Neural progenitor cell (in vitro differentiated cells): ENCODE data around the gene IL26. TPM values are rescaled to one million over a fixed set of nuclear protein-coding genes. Genes with fewer than 3 reads are reported as not detected.

Experiments used
- DNase-seq: peaks from one replicate; pipeline ENCODE4 v3.0.0-alpha.2; 2016; ENCODE audit warnings: low spot score
- H2AFZ ChIP-seq: fragments of 200-600 bp; sonication (generic); replicated peaks from 2 replicates; pipeline ENCODE4 v1.6.1; 2016; ENCODE audit warnings: antibody characterized with exemption
- H3F3A ChIP-seq: fragments of 200-600 bp; sonication (generic); 2 replicates; pipeline ENCODE4 v1.6.1; 2016; ENCODE audit warnings: antibody characterized with exemption, low read depth
- H3K27ac ChIP-seq: fragments of 200-600 bp; sonication (generic); 2 replicates; pipeline ENCODE4 v1.5.1; 2016; ENCODE audit warnings: mild to moderate bottlenecking
- H3K27me3 ChIP-seq: fragments of 200-600 bp; sonication (generic); 2 replicates; pipeline ENCODE4 v1.6.1; 2016; ENCODE audit warnings: mild to moderate bottlenecking, moderate library complexity
- H3K36me3 ChIP-seq: fragments of 200-600 bp; sonication (generic); 2 replicates; pipeline ENCODE4 v1.5.1; 2016
- H3K4me1 ChIP-seq: fragments of 200-600 bp; sonication (generic); 2 replicates; pipeline ENCODE4 v1.6.1; 2016; ENCODE audit warnings: mixed run types
- H3K4me2 ChIP-seq: fragments of 200-600 bp; sonication (generic); 2 replicates; pipeline ENCODE4 v1.6.1; 2016
- H3K4me3 ChIP-seq: fragments of 200-600 bp; sonication (generic); 2 replicates; pipeline ENCODE4 v1.5.1; 2016
- H3K79me2 ChIP-seq: fragments of 200-600 bp; sonication (generic); 2 replicates; pipeline ENCODE4 v1.6.1; 2016; ENCODE audit warnings: low read depth
- H3K9ac ChIP-seq: fragments of 200-600 bp; sonication (generic); 2 replicates; pipeline ENCODE4 v1.6.1; 2016
- H3K9me3 ChIP-seq: fragments of 200-600 bp; sonication (generic); 2 replicates; pipeline ENCODE4 v1.5.1; 2016; ENCODE audit warnings: low read depth
- H4K20me1 ChIP-seq: fragments of 200-600 bp; sonication (generic); 2 replicates; pipeline ENCODE4 v1.6.1; 2016; ENCODE audit warnings: low read depth
- H3K27ac Mint-ChIP-seq: 3 replicates; pipeline ENCODE4 v1.8.0; 2021; ENCODE audit warnings: mixed read lengths
- H3K27me3 Mint-ChIP-seq: 2 replicates; pipeline ENCODE4 v1.8.0; 2022; ENCODE audit warnings: low read depth, mild to moderate bottlenecking, inconsistent platforms, moderate library complexity, mixed read lengths; ENCODE audit not compliant: insufficient read depth
- H3K36me3 Mint-ChIP-seq: 3 replicates; pipeline ENCODE4 v1.8.0; 2021; ENCODE audit warnings: mixed read lengths
- H3K4me1 Mint-ChIP-seq: 3 replicates; pipeline ENCODE4 v1.8.0; 2021; ENCODE audit warnings: mixed read lengths
- H3K4me3 Mint-ChIP-seq: 3 replicates; pipeline ENCODE4 v1.8.0; 2021; ENCODE audit warnings: mild to moderate bottlenecking, moderate library complexity, mixed read lengths
- H3K9me3 Mint-ChIP-seq: 3 replicates; pipeline ENCODE4 v1.8.0; 2020; ENCODE audit warnings: mixed read lengths
- CTCF ChIP-seq: fragments of 200-600 bp; sonication (generic); IDR thresholded peaks from 2 replicates; pipeline ENCODE4 v1.5.1; 2017; ENCODE audit warnings: antibody characterized with exemption, mild to moderate bottlenecking
- EZH2 ChIP-seq: fragments of 200-600 bp; sonication (generic); IDR thresholded peaks from 2 replicates; pipeline ENCODE4 v1.6.1; 2017; ENCODE audit warnings: antibody characterized with exemption, mild to moderate bottlenecking, moderate library complexity
- EZH2phosphoT487 ChIP-seq: fragments of 200-600 bp; sonication (generic); IDR thresholded peaks from 2 replicates; pipeline ENCODE4 v1.6.1; 2017; ENCODE audit warnings: antibody characterized with exemption
- total RNA-seq: library from RNA; depleted of rRNA; stranded (reverse); fragments of >200 nt; gene quantifications from 2 replicates; pipeline ENCODE4 v1.2.3, GENCODE V29; 2015; ENCODE audit warnings: low replicate concordance

The IL26 gene
- total RNA-seq, 1 donor from 2014 or later, result not detected

DNA sequence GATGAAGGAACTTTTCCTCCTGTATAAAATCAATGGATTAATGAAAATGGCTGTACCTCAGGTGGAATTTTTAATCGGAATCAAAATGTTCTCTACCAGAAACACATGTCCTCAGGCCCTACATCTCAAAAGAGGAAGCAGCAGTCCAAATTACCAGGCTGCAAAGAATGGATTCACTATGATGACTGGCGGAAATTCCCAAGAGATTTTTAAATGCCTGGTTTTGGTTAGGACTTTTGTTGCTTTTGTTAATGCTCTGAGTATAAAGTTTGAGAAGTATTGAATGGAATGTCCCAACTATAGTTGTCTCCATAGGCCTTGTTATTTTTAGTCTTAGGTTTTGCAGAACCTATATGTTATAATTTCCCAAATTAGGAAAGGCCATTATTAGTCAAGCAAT, 54.9 kb downstream of the IL26 start:
- H3K79me2 ChIP-seq, result no peaks in the 10 kb centered on the region
- Mint-ChIP-seq H3K27ac (no peak overlapping the region), H3K4me3 (no peak overlapping the region), H3K4me1 (no peaks in the 10 kb centered on the region), H3K27me3 (no peaks in the 10 kb centered on the region), H3K36me3 (no peaks in the 10 kb centered on the region), H3K9me3 (peaks cover 5% of the 10 kb centered on the region)
- no peaks in the 10 kb centered on the region for H3K9me3 ChIP-seq
- no peaks in the 10 kb centered on the region for H3K4me1 ChIP-seq
- H3K27ac ChIP-seq, result no peak overlapping the region
- no peak overlapping the region for H3K4me2 ChIP-seq
- H2AFZ ChIP-seq, result no peak overlapping the region
- H3K9ac ChIP-seq, result no peak overlapping the region
- TF ChIP-seq EZH2 (no peak), EZH2phosphoT487 (no peak), CTCF (no peak)
- no peak for DNase-seq
- H3K4me3 ChIP-seq, result no peak overlapping the region
- H3F3A ChIP-seq, result no peaks in the 10 kb centered on the region
- no peaks in the 10 kb centered on the region for H4K20me1 ChIP-seq
- no peaks in the 10 kb centered on the region for H3K27me3 ChIP-seq
- H3K36me3 ChIP-seq, result no peaks in the 10 kb centered on the region

- Histone ChIP-seq H2AFZ (no peak overlapping the region), H3K36me3 (no peaks in the 10 kb centered on the region), H3K4me3 (no peak overlapping the region), H3K27ac (no peak overlapping the region), H4K20me1 (no peaks in the 10 kb centered on the region), H3K79me2 (no peaks in the 10 kb centered on the region), H3K9ac (no peak overlapping the region), H3K27me3 (no peaks in the 10 kb centered on the region), H3K9me3 (no peaks in the 10 kb centered on the region), H3F3A (no peaks in the 10 kb centered on the region), H3K4me2 (no peak overlapping the region), H3K4me1 (no peaks in the 10 kb centered on the region)
- no peak overlapping the region for H3K4me3 Mint-ChIP-seq
- DNase-seq, result no peak
- no peak overlapping the region for H3K27ac Mint-ChIP-seq
- TF ChIP-seq EZH2phosphoT487, result no peak
- peaks cover 2% of the 10 kb centered on the region for H3K27me3 Mint-ChIP-seq
- H3K36me3 Mint-ChIP-seq, result no peaks in the 10 kb centered on the region
- no peaks in the 10 kb centered on the region for H3K4me1 Mint-ChIP-seq
- H3K9me3 Mint-ChIP-seq, result peaks cover under 1% of the 10 kb centered on the region
These were observed 56.3 kb downstream of the IL26 start for GRCh38 chr12:68169213-68169889.

GRCh38 chr12:68166317-68166831, 59.2 kb downstream of the IL26 start:
- Mint-ChIP-seq H3K27me3 (peaks cover 5% of the 10 kb centered on the region), H3K4me1 (no peaks in the 10 kb centered on the region), H3K27ac (no peak overlapping the region), H3K36me3 (no peaks in the 10 kb centered on the region), H3K4me3 (no peak overlapping the region), H3K9me3 (peaks cover 2% of the 10 kb centered on the region)
- Histone ChIP-seq H3K4me2 (no peak overlapping the region), H3K4me1 (no peaks in the 10 kb centered on the region), H4K20me1 (no peaks in the 10 kb centered on the region), H3K27ac (no peak overlapping the region), H3F3A (no peaks in the 10 kb centered on the region), H3K27me3 (no peaks in the 10 kb centered on the region), H3K4me3 (no peak overlapping the region), H3K79me2 (no peaks in the 10 kb centered on the region), H3K9me3 (no peaks in the 10 kb centered on the region), H3K9ac (no peak overlapping the region), H2AFZ (no peak overlapping the region), H3K36me3 (no peaks in the 10 kb centered on the region)
- TF ChIP-seq EZH2phosphoT487 (no peak), EZH2 (no peak), CTCF (no peak)
- DNase-seq, result no peak

DNA sequence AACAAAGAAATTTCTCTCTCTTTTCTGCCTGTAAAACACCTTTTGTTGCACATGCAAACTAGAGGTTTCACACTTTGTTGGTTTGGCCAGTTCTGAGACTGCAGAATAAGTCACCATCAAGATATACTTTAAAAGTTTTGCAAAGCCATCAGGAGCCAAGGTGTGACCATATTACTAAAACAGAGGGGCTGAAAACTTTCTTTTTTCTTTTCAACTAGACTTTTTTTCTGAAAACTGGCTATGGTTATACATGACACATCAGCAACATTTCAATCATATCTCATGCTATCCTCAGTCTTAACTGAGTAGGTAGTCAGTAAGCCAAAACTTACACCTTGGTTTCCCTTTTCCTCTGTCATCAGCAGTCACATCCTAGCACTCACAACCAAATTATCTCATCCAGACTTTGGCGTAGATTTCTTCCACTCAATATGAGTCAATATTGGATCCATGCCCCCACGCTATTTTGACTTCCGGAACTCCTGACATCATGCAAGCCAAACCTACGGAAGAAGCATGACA, 62.0 kb downstream of the IL26 start:
- H3K36me3 ChIP-seq, result no peaks in the 10 kb centered on the region
- H3K27me3 ChIP-seq, result no peaks in the 10 kb centered on the region
- H2AFZ ChIP-seq, result no peak overlapping the region
- Mint-ChIP-seq H3K4me1 (no peaks in the 10 kb centered on the region), H3K9me3 (peaks cover 2% of the 10 kb centered on the region), H3K27me3 (peaks cover 5% of the 10 kb centered on the region), H3K27ac (no peak overlapping the region), H3K36me3 (no peaks in the 10 kb centered on the region), H3K4me3 (no peak overlapping the region)
- H3K4me2 ChIP-seq, result no peak overlapping the region
- no peak for DNase-seq
- no peaks in the 10 kb centered on the region for H3F3A ChIP-seq
- H3K27ac ChIP-seq, result no peak overlapping the region
- TF ChIP-seq EZH2 (no peak), EZH2phosphoT487 (no peak), CTCF (no peak)
- H3K4me1 ChIP-seq, result no peaks in the 10 kb centered on the region
- no peaks in the 10 kb centered on the region for H3K79me2 ChIP-seq
- H3K9me3 ChIP-seq, result no peaks in the 10 kb centered on the region
- no peaks in the 10 kb centered on the region for H4K20me1 ChIP-seq
- H3K9ac ChIP-seq, result no peak overlapping the region
- no peak overlapping the region for H3K4me3 ChIP-seq
